CD8-positive, alpha-beta memory T cell (primary cell): ENCODE measurements around the gene UPB1. TPM values are rescaled to one million over a fixed set of nuclear protein-coding genes. Genes with fewer than 3 reads are reported as not detected.
A peak's percentile ranks its signal among the peaks of the same experiment; 100 is the strongest.

ENCODE experiments used
- CTCF ChIA-PET: fragments of 350-600 bp; sonication (Branson Sonifier 250); formaldehyde crosslinking; loops from one replicate; lab custom pipeline; 2021; ENCODE audit warnings: antibody characterized with exemption; lab: Charles Lee
- POLR2A ChIA-PET: fragments of 350-600 bp; sonication (Branson Sonifier 250); formaldehyde crosslinking; loops from one replicate; lab custom pipeline; 2021; ENCODE audit warnings: antibody characterized with exemption; lab: Charles Lee
- DNase-seq, 5 donors: peaks; one replicate each; pipeline versions ENCODE4 v3.0.0 to v3.0.0-alpha.2; 2020 to 2022; ENCODE audit warnings: mixed read lengths in 1 of 5
- H3K27ac ChIP-seq: one replicate; pipeline ENCODE4 v1.7.0; 2013; ENCODE audit warnings: low read depth, mild to moderate bottlenecking, low read length, moderate library complexity
- H3K27me3 ChIP-seq: 2 replicates; pipeline ENCODE4 v1.7.0; 2013; ENCODE audit warnings: low read length, mild to moderate bottlenecking; ENCODE audit not compliant: insufficient read depth, poor library complexity, severe bottlenecking
- H3K36me3 ChIP-seq: 2 replicates; pipeline ENCODE4 v1.7.0; 2013; ENCODE audit warnings: mild to moderate bottlenecking, low read length, moderate library complexity; ENCODE audit not compliant: insufficient read depth
- H3K4me1 ChIP-seq: 2 replicates; pipeline ENCODE4 v1.7.0; 2013; ENCODE audit warnings: mild to moderate bottlenecking, low read length, moderate library complexity; ENCODE audit not compliant: insufficient read depth
- H3K4me3 ChIP-seq: 2 replicates; pipeline ENCODE4 v1.7.0; 2013; ENCODE audit warnings: mild to moderate bottlenecking, low read length
- H3K9me3 ChIP-seq: 2 replicates; pipeline ENCODE4 v1.7.0; 2013; ENCODE audit warnings: mild to moderate bottlenecking, low read length
- H3K27ac Mint-ChIP-seq, 8 donors: one replicate each; pipeline ENCODE4 v1.8.0; 2020 to 2021; ENCODE audit warnings: mixed read lengths in 8 of 8, mild to moderate bottlenecking in 6 of 8, inconsistent platforms in 3 of 8, moderate library complexity in 3 of 8
- H3K27me3 Mint-ChIP-seq, 2 donors: one replicate each; pipeline ENCODE4 v1.8.0; 2020 to 2021; ENCODE audit warnings: mixed read lengths in 2 of 2, mild to moderate bottlenecking in 1 of 2, moderate library complexity in 1 of 2
- H3K36me3 Mint-ChIP-seq, 3 donors: one replicate each; pipeline ENCODE4 v1.8.0; 2020 to 2021; ENCODE audit warnings: mixed read lengths in 3 of 3, inconsistent platforms in 1 of 3, mild to moderate bottlenecking in 1 of 3
- H3K4me1 Mint-ChIP-seq, 3 donors: one replicate each; pipeline ENCODE4 v1.8.0; 2020 to 2021; ENCODE audit warnings: mixed read lengths in 3 of 3, inconsistent platforms in 1 of 3, mild to moderate bottlenecking in 1 of 3
- H3K4me3 Mint-ChIP-seq, 7 donors: one replicate each; pipeline ENCODE4 v1.8.0; 2020 to 2021; ENCODE audit warnings: mixed read lengths in 7 of 7, mild to moderate bottlenecking in 6 of 7, moderate library complexity in 4 of 7, inconsistent platforms in 2 of 7
- H3K9me3 Mint-ChIP-seq, 5 donors: one replicate each; pipeline ENCODE4 v1.8.0; 2020 to 2022; ENCODE audit warnings: mixed read lengths in 5 of 5, mild to moderate bottlenecking in 3 of 5, moderate library complexity in 2 of 5, inconsistent platforms in 1 of 5
- polyA plus RNA-seq: library from polyadenylated mRNA; unstranded; fragments of 300-500 nt; fragmentation: Illumina TruSeq; gene quantifications from one replicate; pipeline ENCODE4 v1.2.3, GENCODE V29; 2021
- total RNA-seq, 2 experiments: library from RNA; stranded (reverse); gene quantifications; one replicate each; pipeline ENCODE4 v1.2.3, GENCODE V29; 2021

The UPB1 gene
- total and polyA plus RNA-seq, 3 experiments from 2014 or later, result 0.10 TPM; not detected in 2

DNA sequence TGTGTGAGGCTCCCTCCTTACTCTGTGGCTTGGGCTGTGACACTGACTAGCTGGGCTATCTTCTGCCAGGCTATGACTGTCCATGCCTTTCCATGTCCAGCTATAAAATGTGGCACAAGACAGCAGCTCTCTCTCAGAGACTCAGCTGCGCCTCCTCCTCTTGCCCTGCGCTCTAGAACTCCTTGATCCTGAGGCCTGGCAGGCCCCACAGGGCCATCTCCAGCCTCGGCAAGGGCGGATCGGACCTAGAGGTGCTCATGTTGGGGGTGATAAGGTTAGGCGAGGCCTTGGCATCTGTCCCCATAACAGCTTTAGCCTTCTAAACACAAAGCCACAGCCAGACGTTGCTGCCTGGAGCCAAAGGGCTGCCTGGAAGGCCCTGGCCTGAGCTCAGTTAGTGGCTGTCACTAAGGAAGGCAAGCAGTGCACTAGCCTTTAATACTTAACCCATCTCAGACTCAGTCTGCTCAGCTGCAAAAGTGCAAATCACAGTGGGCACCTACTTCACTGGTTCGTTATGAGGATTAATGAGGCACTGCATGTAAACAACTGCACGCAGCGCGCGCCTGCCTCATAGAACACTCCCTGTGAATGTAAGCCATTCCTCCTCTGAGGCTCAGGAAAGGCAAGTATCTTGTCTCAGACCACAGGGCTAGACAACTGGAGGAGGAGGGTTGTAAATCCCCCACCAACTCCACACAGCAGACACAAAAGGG, 58.6 kb downstream of the UPB1 start:
- no peaks in the 10 kb centered on the region for H3K9me3 ChIP-seq
- Mint-ChIP-seq H3K27me3 (no peaks in the 10 kb centered on the region), H3K4me1 (peaks cover 61 to 77% (median 68%) of the 10 kb centered on the region in 3 donors), H3K36me3 (peaks cover 0 to 63% (median 8%) of the 10 kb centered on the region in 3 donors), H3K4me3 (peak overlapping the region; percentile 94 to 99 (median 98)), H3K27ac (peak overlapping the region; percentile 74 to 97 (median 92)), H3K9me3 (no peaks in the 10 kb centered on the region)
- no peaks in the 10 kb centered on the region for H3K27me3 ChIP-seq
- peak overlapping the region; percentile 82 for H3K27ac ChIP-seq
- ChIA-PET POLR2A (no interaction called here), CTCF (interaction anchor here (0.5 to 1.0 kb wide), 2 partner anchors 32 to 87 kb away, joined by 3 read pairs; no protein-coding TSS in a partner anchor)
- H3K4me3 ChIP-seq, result peak overlapping the region; percentile 86
- peaks cover 13% of the 10 kb centered on the region for H3K36me3 ChIP-seq
- H3K4me1 ChIP-seq, result peaks cover 39% of the 10 kb centered on the region
- peak in 1 of 5 donors; percentile 6 for DNase-seq

DNA sequence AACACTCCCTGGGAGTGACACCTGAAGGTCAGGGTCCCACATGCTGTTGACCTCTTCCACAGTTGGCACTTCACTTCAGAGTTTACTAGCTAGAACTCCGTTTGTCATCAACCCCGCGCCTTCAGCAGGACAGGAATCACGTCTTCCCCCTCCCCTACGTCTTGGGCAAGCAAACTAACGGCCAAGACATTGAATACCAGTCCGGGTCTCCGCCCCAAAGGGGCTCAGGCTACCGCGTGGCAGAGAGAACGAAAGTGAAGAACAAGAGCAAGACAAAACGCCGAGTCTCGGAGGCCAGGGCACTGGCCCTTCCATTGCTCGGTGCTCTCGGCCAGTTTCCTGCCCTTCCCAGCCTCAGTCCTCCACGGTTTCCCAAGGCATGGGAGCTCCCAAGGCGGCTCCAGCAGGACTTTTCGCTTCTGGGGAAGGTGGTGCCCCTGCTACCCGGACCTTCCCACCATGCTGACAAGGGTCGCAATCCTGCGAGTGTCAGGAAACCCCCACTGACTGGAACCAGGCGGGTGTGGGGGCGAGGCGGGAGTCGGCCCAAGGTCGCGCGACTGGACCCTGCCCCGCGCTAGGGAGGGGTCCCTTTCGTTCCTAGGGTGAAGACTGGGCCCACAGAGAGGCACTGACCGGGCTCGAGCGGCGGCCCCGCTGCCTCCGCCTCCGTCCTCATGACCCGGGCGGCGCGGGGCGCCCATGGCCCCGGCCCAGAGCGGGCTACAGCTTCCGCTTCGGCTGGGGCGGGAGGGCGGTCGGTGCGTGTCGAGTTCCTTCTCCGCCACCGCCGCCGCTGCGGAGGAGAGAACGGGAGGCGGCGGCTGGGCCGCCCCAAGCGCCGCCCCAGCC, 59.4 kb downstream of the UPB1 start, which contains the start of gene GUCD1:
GUCD1 (minus strand) TSS at position 826 of the 852 bp plus-strand sequence; CDS start at position 679, 147 bp downstream.
- no peaks in the 10 kb centered on the region for H3K27me3 ChIP-seq
- H3K4me3 ChIP-seq, result peak within 1 kb of the TSS; percentile 100
- CTCF ChIA-PET, result interaction anchor here (1.0 kb wide), 1 partner anchor 132 kb away, joined by 3 read pairs; no protein-coding TSS in a partner anchor
- Mint-ChIP-seq H3K27me3 (no peaks in the 10 kb centered on the region), H3K4me3 (peak within 1 kb of the TSS; percentile 94 to 99 (median 98)), H3K36me3 (peaks cover 0 to 64% (median 8%) of the 10 kb centered on the region in 3 donors), H3K4me1 (peaks cover 66 to 85% (median 76%) of the 10 kb centered on the region in 3 donors), H3K9me3 (no peaks in the 10 kb centered on the region), H3K27ac (peak within 1 kb of the TSS; percentile 91 to 99 (median 97))
- peak within 1 kb of the TSS; percentile 95 for H3K27ac ChIP-seq
- peak in 3 of 5 donors; percentile 9 to 49 (median 13) for DNase-seq
- H3K4me1 ChIP-seq, result peaks cover 46% of the 10 kb centered on the region
- POLR2A ChIA-PET, result no interaction called here
- peaks cover 21% of the 10 kb centered on the region for H3K36me3 ChIP-seq
- no peaks in the 10 kb centered on the region for H3K9me3 ChIP-seq

DNA sequence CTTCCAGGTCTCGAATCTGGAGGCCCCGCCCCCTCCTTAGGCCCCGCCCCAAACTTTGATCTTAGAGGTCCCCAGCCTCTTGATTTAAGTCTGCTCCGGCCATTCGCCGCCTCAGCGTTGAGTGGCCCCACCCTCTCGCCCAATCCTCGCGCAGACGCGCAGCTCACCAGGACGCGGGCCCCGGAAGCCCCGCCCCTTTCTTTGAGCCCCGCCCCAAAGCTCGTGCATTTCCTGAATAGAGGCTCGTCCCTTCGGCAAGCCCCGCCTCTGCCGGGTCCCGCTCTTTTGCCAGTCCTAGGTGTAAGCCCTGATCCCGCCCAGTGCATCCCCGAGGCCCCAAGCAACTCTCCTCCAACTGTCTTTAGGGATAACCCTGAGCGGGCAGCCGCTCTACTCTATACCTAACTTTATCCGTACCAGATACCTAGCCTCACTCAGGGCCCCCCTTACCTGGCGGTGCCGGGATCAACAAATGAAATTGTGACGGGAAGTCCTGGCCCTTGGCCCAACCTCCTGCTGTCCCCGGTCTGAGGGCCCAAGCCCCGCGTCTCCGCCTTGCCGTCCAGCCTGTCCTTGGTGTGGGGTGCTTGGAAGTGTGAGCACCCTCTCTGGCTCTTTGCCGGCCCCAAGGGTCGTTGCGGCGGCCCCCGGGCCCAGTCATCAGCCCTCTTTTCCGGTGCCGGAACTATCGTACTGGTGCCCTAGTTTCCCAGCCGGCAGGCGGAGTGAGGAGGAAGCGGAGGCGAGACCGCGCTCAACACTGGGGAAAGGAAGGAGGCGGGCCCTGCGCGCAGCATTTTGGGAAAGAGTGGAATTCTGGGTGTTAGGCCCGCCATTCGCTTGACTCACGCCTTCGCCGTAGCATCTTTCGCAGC, 60.3 kb downstream of the UPB1 start, which contains the start of gene SNRPD3:
SNRPD3 (plus strand) TSS at position 835 of the 875 bp plus-strand sequence. CDS start 1,676 bp downstream, outside the sequence.
- H3K4me3 Mint-ChIP-seq, result peak within 1 kb of the TSS; percentile 90 to 99 (median 98)
- H3K36me3 Mint-ChIP-seq, result peaks cover 0 to 64% (median 8%) of the 10 kb centered on the region in 3 donors
- peak within 1 kb of the TSS; percentile 100 for H3K4me3 ChIP-seq
- H3K4me1 ChIP-seq, result peaks cover 48% of the 10 kb centered on the region
- H3K4me1 Mint-ChIP-seq, result peaks cover 63 to 84% (median 75%) of the 10 kb centered on the region in 3 donors
- DNase-seq, result peak; percentile 95 to 100 (median 100)
- no peaks in the 10 kb centered on the region for H3K9me3 Mint-ChIP-seq
- peak within 1 kb of the TSS; percentile 86 to 99 (median 97) for H3K27ac Mint-ChIP-seq
- ChIA-PET POLR2A (interaction anchor here (0.6 kb wide), 1 partner anchor 768 kb away, joined by 3 read pairs; no protein-coding TSS in a partner anchor), CTCF (interaction anchor here (1.0 kb wide), 1 partner anchor 133 kb away, joined by 3 read pairs; no protein-coding TSS in a partner anchor)
- H3K9me3 ChIP-seq, result no peaks in the 10 kb centered on the region
- no peaks in the 10 kb centered on the region for H3K27me3 ChIP-seq
- peaks cover 23% of the 10 kb centered on the region for H3K36me3 ChIP-seq
- H3K27me3 Mint-ChIP-seq, result no peaks in the 10 kb centered on the region
- H3K27ac ChIP-seq, result peak within 1 kb of the TSS; percentile 95

DNA sequence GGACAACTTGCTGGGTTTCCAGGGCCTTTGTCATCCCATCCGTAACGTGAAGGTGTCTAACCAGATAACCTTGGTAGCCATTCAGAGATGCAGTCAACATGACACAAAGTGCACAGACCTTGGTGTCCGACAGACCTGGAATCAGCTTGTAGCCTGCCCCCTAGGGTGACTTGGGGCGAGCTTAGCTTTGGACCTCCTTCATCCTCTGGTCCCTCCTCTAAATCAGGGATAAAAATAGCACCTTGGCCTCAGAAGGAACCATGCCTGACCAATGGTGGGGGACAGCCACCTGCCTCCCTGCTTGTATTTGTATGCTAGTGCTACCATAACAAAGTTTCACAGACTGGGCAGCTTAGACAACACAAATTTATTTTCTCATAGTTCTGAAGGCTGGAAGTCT, 64.3 kb downstream of the UPB1 start:
- H3K36me3 Mint-ChIP-seq, result peaks cover 0 to 71% (median 11%) of the 10 kb centered on the region in 3 donors
- H3K4me1 Mint-ChIP-seq, result peaks cover 55 to 76% (median 71%) of the 10 kb centered on the region in 3 donors
- no peaks in the 10 kb centered on the region for H3K27me3 ChIP-seq
- peak overlapping the region in 1 of 7 donors; percentile 68 for H3K4me3 Mint-ChIP-seq
- H3K27ac Mint-ChIP-seq, result peak overlapping the region in 2 of 8 donors; percentile 57 to 61
- H3K9me3 Mint-ChIP-seq, result no peaks in the 10 kb centered on the region
- H3K27ac ChIP-seq, result no peak overlapping the region
- H3K27me3 Mint-ChIP-seq, result no peaks in the 10 kb centered on the region
- peaks cover 60% of the 10 kb centered on the region for H3K4me1 ChIP-seq
- no peak overlapping the region for H3K4me3 ChIP-seq
- no peak for DNase-seq
- peaks cover 36% of the 10 kb centered on the region for H3K36me3 ChIP-seq
- ChIA-PET POLR2A (no interaction called here), CTCF (no interaction called here)
- no peaks in the 10 kb centered on the region for H3K9me3 ChIP-seq

DNA sequence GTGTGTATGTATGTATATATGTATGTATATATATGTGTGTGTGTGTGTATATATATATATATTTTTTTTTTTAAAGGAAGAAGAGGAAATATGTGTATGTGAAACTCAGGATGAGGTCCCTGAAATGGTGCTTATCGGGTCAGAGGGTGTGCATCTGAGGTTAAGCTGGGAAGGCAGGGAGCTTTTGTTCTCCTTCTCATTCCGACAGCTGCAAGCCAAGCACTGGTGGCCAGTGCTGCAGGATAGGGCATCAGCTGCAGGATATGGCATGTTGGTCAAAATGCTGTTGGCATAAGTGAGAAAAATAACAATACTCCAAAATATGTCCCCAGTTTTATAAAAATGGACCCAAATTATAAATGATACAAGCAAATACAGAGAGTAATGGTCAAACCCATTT, 68.1 kb downstream of the UPB1 start:
- ChIA-PET POLR2A (no interaction called here), CTCF (no interaction called here)
- no peaks in the 10 kb centered on the region for H3K27me3 ChIP-seq
- H3K9me3 ChIP-seq, result no peaks in the 10 kb centered on the region
- peak overlapping the region in 1 of 8 donors; percentile 9 for H3K27ac Mint-ChIP-seq
- peaks cover 36% of the 10 kb centered on the region for H3K36me3 ChIP-seq
- no peak overlapping the region for H3K4me3 Mint-ChIP-seq
- no peak for DNase-seq
- no peaks in the 10 kb centered on the region for H3K9me3 Mint-ChIP-seq
- no peaks in the 10 kb centered on the region for H3K27me3 Mint-ChIP-seq
- H3K27ac ChIP-seq, result no peak overlapping the region
- H3K4me1 Mint-ChIP-seq, result peaks cover 48 to 76% (median 71%) of the 10 kb centered on the region in 3 donors
- H3K36me3 Mint-ChIP-seq, result peaks cover 0 to 75% (median 7%) of the 10 kb centered on the region in 3 donors
- no peak overlapping the region for H3K4me3 ChIP-seq
- peaks cover 57% of the 10 kb centered on the region for H3K4me1 ChIP-seq

DNA sequence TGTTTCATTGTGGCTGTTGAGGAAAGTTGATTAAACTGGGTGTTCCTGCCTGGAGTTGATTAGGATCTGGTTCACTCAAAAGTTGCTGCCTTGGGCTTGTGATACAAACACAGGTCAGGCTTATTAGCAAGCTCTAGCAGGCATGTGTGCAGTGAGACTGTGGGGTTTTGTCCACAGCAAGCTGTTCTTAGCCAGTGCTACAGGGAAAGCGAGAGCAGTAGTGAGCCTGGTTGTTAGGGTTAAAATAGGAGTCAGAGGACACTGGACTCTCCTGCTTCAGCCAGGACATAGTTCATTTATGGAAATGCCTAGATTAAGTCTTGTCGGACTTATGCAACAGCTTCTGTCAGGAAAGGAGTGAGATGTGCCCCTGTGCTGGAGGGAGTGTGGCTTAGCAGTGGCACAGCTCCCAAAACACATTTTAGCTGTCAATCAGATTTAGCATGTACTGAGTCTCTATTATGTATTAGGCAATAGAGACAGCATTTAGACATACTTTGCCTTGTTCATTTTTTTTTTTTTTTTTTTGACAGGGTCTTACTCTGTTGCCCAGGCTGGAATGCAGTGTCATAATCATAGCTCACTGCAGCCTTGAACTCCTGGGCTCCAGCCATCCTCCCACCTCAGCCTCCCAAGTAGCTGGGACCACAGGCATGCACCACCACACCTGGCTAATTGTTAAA, 69.4 kb downstream of the UPB1 start:
- H3K27me3 ChIP-seq, result no peaks in the 10 kb centered on the region
- H3K27ac Mint-ChIP-seq, result peak overlapping the region in 6 of 8 donors; percentile 27 to 85 (median 70)
- no peaks in the 10 kb centered on the region for H3K27me3 Mint-ChIP-seq
- peaks cover 30% of the 10 kb centered on the region for H3K36me3 ChIP-seq
- no peaks in the 10 kb centered on the region for H3K9me3 Mint-ChIP-seq
- peaks cover 38 to 63% (median 59%) of the 10 kb centered on the region in 3 donors for H3K4me1 Mint-ChIP-seq
- ChIA-PET POLR2A (no interaction called here), CTCF (no interaction called here)
- peak overlapping the region in 3 of 7 donors; percentile 30 to 39 (median 33) for H3K4me3 Mint-ChIP-seq
- H3K9me3 ChIP-seq, result no peaks in the 10 kb centered on the region
- no peak overlapping the region for H3K4me3 ChIP-seq
- peaks cover 0 to 70% (median 6%) of the 10 kb centered on the region in 3 donors for H3K36me3 Mint-ChIP-seq
- no peak for DNase-seq
- peaks cover 45% of the 10 kb centered on the region for H3K4me1 ChIP-seq
- H3K27ac ChIP-seq, result no peak overlapping the region
